Activated CD8-positive, alpha-beta memory T cell treated with anti-CD3 and anti-CD28 coated beads for 1 hour (primary cell): ENCODE results near the gene NLRP5.

Experiments used
- DNase-seq, 2 donors: peaks; one replicate each; pipeline ENCODE4 v3.0.0-alpha.2; 2020; ENCODE audit warnings: low read depth in 1 of 2; ENCODE audit errors: extremely low read depth in 1 of 2

The NLRP5 gene

DNA sequence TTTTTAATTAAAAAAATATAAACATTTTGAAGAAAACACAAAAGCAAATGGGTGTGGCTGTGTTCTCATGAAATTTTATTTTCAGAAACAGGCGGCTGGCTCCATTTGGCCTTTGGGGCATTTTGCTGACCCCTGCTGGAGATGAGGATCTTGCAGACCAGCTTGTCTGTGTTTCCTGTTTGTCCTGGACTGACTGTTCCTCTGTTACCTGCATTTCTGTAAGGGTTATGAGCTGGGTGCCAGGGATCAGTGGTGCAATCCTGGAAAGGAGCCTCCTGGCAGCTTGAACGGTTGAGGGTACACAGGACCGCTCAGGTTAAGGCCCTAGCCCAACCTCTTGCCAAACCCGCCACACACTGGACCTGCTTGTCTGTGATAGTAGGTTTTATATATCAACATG is 84.6 kb downstream of the NLRP5 start:
- no peak for DNase-seq

DNA sequence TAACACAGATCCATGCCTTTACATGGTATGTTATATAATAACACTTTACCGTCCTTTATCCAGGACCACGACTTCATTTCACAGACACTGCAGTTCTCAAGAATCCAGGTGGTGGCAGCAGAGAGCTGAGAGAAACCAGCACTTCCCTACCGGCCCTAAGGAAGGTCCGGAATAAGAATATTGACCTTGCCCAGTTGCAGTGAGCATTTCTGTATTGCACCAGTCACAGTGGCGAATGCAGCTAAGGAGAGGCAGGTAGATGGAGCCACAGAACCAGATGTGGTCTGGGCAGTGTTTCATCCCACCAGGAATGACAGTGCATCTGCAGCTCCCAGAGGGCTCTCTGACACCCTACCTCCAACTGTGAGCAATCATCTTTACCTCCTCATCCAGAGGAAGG is 89.9 kb downstream of the NLRP5 start:
- peak in 1 of 2 donors; percentile 14 for DNase-seq

GRCh38 chr19:56079609-56080008 is 93.0 kb downstream of the NLRP5 start:
- no peak for DNase-seq

DNA sequence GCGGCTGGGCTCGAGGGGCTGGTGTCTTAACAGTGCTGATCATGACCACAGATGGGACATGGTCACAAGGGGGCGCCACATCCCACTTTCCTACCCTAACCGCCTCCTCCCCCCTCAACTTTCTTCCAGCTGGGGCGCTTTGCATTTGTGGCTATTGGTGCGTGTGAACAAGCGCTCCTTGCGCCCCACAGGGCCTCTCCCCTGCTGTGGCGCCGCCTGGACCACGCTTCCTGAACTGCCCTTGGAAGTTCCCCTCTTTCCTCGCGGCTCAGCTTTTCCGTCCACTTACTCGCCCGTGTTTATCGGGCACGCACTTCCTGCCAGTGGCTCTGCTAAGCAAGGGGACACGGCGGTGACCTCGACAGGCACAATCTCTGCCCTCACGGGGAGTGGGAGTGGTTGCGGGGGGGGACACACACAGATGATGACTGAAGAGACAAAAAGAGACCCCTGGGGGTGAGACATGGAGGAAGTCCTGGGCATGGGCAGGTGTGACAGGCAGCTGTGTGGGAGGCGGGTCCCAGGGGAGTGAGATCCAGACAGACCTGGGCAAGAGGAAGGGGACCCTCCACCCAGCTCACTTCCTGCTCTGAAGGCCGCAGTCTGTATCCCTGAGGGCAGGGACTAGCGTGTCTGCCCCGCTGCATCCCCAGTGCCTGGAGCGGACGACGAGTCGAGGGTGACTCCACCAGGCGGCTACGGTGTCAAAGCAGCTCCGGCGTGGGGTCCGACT is 94.3 kb downstream of the NLRP5 start:
- DNase-seq: peak; percentile 18 to 48

DNA sequence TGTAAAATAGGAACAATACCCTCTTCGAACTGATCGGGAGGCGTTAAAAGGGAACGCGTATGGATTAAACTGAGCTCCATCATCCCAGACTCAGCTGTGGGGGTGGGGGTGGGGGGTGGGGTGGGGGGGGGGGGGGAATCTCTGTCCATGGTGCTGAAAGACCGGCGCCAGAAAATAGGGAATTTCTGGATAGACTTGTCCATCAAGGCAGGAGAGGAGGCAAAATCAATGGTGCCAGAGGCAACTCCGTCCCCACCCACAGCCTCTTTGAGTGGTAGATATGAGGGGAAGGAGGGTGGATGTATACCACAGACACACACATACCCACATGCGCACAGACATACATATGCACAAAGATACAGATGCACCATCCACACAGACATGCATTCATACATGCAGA is 97.1 kb downstream of the NLRP5 start:
- no peak for DNase-seq

DNA sequence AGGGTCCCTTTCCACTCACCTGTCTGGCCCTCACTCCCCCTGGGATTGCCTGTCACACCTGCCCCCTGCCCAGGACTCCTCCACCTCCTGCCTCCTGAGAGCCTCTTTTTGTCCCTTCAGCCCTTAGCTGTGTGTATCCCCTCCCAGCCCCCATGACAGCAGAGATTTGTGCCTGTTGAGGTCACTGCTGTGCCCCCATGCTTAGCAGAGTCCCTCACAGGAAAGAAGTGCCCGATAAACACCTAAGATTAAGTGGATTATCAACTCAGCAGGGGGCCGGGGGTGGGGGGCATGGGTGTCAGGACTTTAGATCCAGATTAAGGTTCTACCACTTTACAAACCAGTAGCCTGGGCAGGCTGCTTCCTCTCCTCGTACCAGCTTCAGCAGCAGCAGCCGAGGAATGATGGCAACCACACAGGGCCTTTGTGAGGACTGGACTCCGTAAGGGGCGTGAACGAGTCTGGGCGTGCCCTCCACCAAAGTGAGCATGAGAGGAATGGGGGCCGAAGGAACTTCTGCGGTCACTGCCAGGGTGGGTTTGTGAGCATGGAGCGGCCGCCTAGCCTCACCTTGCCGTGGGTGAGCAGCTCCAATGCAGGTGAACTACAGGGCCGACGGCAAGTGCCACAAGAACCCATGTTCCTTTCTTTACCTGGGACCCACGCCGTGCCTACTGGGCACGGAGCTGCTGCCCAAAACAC is 98.4 kb downstream of the NLRP5 start:
- DNase-seq: no peak

GRCh38 chr19:56085571-56086275 is 99.1 kb downstream of the NLRP5 start:
- no peak for DNase-seq

- no peak for DNase-seq
These were observed 100.3 kb downstream of the NLRP5 start for GRCh38 chr19:56086671-56087430.

- DNase-seq: no peak
These were observed 101.3 kb downstream of the NLRP5 start for GRCh38 chr19:56087647-56088496.

DNA sequence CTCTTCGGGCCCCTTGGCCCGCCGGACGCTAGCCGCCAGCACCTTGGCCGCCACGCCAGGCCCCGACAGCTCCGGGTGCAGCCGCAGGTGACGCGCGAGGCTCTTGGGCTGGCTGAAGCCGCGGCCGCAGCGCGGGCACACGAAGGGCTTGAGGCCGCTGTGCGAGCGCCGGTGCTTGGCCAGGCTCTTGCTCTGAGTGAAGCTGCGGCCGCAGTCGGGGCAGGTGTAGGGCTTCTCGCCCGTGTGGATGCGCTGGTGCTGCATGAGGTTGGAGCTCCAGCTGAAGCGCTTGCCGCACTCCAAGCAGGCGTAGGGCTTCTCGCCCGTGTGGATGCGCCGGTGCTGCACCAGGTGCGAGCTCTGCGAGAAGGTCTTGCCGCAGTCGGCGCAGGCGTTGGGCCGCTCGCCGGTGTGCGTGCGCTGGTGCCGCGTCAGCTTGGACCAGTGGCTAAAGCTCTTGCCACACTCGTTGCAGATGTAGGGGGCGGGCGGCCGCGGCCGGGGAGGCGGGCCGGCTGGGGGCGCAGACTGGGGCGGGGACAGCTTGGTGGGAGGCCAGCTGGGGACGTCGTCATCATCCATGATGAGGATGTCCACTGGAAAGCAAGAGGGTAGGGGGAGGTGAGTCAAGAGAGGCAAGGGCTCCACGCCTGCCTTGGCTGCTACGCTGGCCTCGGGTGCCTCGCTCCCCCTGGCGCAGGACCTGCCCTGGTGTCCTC is 102.1 kb downstream of the NLRP5 start:
- DNase-seq: no peak

GRCh38 chr19:56089344-56089743 is 102.8 kb downstream of the NLRP5 start:
- no peak for DNase-seq

DNA sequence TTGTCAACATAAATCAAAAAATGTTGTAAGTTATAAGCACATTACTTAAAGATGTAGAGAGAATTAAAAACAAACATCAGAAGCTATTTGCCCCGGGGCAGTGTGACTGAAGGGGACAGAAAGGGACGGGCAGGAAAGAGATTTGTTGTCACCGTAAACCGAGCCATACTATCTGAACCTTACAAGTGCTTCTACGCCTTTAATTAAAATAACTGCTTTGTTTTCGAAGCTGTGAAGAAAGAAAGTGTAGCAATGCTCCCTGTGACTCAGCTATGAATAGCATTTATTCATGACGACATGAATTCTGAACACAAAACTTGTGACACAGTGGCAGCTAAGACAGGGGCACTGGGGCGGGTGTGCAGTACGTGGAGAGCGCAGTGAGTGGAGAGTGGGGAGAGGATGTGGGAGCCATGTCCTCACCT is 104.5 kb downstream of the NLRP5 start:
- no peak for DNase-seq

DNA sequence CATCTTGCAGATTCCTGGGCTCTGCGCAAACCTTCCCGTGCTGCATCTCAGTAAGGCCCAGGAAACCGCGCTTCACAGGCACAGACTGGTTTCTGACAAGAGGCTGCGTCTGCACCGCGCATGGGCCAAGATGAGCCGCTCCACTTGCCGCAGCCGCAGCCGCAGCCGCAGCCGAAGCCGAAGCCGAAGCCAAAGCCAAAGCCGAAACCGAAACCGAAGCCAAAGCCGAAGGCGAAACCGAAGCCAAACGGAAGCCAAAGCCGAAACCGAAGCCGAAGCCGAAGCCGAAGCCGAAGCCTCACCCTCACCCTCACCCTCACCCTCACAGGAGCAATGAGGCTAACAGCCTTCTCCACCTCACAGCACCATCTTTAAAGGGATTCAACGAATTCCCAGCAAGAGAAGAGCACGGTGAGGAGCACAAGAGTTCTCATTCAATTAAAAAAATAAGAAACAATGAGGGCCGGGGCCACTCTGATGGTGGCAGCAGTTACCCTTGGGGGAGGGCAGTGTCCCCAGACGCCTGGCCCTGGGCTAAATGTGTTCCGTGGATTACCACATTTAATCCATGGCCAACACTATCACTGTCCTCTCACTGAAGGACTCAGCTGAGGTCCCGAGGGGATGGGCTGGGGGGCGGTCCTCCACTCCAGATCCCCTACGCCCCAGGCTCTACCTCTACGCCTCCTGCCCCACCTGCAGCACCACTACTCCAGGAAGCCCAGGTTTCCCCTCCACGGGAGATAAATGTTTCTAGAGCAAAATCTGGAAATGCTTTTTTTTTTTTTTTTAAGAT is 105.4 kb downstream of the NLRP5 start:
- no peak for DNase-seq

DNA sequence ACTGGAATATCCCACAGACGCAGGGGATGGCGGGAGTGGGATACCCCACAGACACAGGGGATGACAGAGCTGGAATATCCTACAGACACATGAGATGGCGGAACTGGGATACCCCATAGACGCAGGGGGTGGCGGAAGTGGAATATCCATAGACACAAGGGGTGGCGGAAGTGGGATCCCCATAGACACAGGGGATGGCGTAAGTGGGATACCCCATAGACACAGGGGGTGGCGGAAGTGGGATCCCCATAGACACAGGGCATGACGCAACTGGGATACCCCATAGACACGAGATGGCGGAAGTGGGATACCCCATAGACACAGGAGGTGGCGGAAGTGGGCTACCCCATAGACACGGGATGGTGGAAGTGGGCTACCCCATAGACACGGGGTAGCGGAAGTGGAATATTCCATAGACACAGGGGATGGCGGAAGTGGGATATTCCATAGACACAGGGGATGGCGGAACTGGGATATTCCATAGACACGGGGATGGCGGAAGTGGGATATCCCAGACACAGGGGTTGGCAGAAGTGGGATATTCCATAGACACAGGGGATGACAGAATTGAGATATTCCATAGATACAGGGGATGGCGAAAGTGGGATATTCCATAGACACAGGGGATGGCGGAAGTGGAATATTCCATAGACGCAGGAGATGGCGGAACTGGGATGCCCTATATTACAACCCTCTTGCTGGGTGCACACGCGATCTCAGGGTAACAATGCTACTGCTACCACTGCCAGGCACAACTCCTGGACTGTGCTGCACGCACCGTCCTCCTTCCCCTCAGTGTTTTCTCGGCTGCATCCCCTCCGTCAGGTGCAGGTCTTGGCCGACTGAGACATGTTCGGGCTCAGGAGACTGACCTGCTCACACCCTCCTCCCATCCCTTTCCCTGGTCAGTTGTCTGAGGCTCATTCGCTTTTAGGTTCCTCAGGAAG is 106.4 kb downstream of the NLRP5 start:
- DNase-seq: no peak

GRCh38 chr19:56094449-56094848 is 107.9 kb downstream of the NLRP5 start:
- DNase-seq: no peak

DNA sequence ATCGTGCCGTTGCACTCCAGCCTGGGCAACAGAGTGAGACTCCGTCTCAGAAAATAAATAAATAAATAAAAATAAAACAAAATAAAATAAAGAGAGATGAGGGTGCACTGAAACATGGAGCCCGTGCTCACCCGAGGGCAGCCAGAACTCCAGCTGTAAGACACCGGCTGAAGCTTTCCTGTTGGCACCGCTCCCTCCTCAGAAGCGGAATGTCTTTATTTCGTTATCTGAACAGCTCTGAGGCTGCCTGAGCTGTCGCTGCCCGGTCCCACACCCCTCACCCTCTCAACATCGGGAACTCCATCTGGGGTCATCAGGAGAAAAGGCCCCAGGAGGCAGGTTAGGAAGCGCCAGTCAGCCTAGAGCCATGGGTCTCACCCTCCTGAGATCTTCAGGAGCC is 110.1 kb downstream of the NLRP5 start:
- DNase-seq: no peak

- DNase-seq: no peak
These were observed 110.7 kb downstream of the NLRP5 start for GRCh38 chr19:56097306-56097705.

GRCh38 chr19:56097776-56098175 is 111.2 kb downstream of the NLRP5 start:
- no peak for DNase-seq
